Body of pancreas (tissue), 4 donors: ENCODE results near the gene FLAD1.
"Not testable (repeated sequence)": the region's sequence is repeated elsewhere in the genome, so short reads cannot be mapped to it uniquely, and the experiment has no call there.

Source experiments
- CTCF ChIP-seq, 7 experiments: fragments of 450-650 bp in 4 of 7; fragments of 200-600 bp in 3 of 7; sonication (generic) in 3 of 7; IDR thresholded peaks; one replicate each; pipeline ENCODE4 v1.5.1; 2016 to 2019; ENCODE audit warnings: antibody characterized with exemption in 7 of 7
- POLR2A ChIP-seq, 3 donors: fragments of 450-650 bp; IDR thresholded peaks; one replicate each; pipeline ENCODE4 v1.6.1; 2016; ENCODE audit warnings: antibody characterized with exemption in 3 of 3, mild to moderate bottlenecking in 2 of 3

- TF ChIP-seq CTCF, POLR2A (IDR thresholded peaks at IDR 0.05): not testable (repeated sequence)
These were observed 5.4 kb upstream of the FLAD1 start for GRCh38 chr1:154977762-154978161.
